ENCODE measurements around the gene C1QTNF6. TPM values are rescaled to one million over a fixed set of nuclear protein-coding genes. Genes with fewer than 3 reads are reported as not detected.

The C1QTNF6 gene
- total RNA-seq, 1 experiment from 2014 or later: 8.3 TPM

DNA sequence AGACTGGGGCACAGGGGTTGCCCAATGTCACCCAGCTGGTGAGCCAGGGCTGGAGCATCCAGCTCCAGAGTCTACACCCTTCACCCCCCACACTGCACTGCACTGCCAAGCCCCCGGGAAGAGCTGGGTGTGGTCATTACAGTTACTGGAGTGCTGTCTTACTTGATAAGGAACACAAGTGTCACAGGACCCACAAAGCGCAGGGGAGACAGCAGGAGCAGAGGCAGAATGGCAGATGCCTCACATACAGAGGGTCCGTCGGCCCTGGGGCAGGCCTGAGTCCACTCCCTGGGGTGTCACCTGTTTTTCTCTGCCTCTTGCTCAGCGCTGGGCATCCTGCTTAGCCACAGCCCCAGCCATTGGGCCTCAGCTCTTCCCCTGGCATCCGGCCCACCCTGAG lies 46.1 kb downstream of the C1QTNF6 start:
- no peak for DNase-seq (ENCODE audit: low spot score)

DNA sequence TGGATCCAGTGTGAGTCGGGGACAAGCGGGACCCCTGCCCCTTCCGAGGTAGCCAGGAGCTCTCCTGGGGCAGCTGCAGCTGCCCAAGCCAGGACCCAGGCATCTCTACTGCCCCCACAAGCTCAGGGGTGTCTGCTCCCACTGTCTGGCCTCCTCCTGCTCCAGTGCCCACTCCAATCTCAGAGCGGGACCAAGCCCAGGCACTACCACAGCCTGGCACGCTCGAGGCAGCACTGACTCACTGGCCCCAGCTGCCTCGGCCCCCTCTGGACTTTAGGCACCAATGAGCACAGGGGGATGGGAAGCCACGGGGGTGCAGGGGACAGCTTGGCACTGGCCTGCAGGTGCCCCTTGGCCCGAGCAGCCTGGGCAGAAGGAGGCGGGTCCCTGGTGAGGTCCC lies 46.6 kb downstream of the C1QTNF6 start:
- DNase-seq (ENCODE audit: low spot score): no peak

DNA sequence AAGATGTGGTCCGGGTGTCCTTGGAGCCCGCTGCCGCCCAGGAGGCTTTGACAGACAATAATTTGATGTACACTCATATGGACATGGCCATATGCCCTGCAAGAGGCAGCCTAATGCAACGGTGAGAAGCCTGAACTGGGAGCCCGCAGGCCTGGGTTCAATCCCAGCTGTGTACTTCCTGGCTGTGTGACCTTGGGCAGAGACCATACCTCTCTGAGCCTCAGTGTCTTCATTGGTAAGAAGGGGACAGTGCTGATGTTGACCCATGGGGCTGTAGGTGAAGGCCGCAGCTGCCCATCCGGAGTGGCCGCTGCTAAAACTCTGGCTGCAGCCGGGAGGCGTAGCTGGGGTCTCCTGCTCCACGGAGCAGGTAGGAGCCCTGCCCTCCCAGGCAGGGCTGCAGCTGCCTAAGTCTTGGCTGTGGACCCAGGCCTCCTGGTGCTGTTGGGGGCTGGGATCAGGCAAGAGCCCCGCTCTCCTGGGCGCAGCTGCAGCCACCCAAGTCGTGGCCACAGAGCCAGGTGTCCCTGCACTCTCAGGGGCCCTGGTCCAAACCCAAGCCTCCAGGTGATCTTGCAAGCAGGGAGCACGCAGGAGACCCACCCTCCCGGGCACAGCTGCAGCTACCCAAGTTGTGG lies 47.2 kb downstream of the C1QTNF6 start:
- DNase-seq (ENCODE audit: low spot score): no peak

DNA sequence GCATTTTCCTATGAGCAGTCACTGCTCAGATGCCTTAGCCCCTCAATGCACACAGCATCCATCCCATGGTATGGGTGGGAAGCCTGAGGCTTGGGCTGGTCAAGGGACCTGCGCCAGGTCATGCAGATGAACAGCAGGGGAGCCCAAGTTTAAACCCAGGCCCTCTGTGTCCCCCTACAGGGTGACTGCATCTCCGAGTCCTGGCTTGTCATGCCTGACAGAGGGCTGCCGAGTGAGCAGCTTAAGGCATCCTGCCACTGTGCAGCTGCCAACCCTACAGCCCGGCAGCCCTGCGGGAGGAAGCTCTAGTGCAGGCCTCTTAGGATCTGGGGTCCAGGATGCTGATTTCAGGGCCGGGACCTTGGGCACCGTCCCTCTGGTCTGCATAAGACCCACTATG lies 48.3 kb downstream of the C1QTNF6 start:
- DNase-seq (ENCODE audit: low spot score): no peak

DNA sequence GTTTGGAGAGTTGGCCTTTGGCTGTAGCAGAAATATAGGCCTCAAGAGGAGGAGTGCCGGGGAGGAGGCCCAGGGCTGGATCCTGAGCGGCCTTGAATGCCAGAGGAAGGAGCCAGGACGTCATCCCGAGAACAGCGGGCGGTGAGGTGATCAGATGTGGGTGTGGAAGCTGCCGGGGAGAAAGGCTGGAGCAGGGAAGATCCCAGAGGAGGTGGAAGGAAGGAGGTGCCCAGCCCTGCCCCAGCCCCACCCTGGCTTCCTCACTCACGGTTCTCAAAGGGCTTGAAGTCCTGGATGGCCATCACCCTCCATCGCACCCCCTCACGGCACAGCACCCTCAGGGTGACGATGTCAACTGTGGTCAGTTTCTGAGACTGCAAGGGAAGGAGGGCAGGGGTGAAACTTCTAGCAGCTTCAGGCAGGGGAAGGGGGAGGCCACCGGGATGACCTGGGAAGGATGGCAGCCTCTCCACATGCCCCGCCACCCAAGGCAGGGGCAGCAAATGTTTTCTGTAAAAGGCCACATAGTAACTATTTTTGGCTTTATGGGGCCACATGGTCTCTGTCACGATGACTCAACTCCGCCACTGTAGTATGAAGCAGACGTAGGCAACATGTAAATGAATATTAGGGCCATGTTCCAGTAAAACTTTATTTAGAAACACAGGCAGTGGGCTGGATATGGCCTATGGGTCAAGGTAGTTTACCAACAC lies 49.0 kb downstream of the C1QTNF6 start:
- no peak for DNase-seq (ENCODE audit: low spot score)

DNA sequence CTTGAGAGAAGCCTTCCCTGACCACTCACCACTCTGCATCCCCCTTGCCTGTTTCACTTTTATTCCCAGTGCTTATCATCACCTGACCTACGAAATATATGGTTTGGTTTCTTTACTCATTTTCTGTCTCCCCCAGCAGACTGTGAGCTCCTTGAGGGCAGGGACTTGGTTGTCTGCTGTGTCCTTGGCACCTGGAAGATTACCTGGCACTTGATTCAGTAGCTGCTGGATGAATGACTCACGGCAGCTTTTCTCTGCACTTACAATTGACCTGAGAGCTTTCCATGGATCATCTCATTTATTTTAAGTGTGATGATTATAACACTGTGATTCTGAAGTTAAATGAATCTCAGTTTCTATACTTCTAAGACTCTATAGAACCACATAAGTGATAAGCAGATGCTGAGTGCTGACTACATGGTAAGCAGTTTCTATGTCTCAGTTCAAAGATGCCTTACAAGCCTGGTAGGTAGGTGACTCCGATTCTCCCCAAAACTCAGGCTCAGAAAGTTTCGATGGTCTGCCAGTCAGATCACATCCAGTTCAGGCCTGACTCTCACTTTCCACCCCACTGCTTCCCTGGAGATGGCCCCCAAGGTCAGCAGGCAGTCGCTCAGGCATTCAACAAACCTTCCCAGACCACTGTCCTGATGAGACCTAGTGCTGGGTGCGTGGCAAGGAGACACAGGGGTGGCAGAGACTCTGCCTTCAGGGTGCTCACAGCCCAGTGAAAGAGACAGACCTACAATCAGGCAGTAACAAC lies 50.0 kb downstream of the C1QTNF6 start:
- DNase-seq (ENCODE audit: low spot score): no peak

DNA sequence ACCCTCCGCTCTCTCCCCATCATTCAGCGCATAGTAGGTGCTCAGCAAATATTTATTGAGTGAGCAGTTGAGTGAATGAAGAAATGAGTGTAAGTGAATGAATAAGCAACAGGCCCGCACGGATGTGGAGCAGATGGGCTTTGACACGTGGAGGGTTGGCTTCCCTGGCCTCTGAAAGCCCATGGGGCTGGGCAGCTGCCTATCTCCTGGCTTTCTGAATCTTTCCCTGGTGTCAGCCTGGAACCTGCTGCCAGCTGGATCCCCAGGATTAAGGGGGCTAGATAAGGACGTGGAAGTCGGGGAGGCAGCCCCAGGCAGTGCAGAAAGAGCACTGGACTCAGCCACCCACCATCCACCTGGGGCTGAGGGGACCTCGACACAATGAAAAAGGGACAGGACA lies 50.9 kb downstream of the C1QTNF6 start:
- DNase-seq (ENCODE audit: low spot score): no peak

DNA sequence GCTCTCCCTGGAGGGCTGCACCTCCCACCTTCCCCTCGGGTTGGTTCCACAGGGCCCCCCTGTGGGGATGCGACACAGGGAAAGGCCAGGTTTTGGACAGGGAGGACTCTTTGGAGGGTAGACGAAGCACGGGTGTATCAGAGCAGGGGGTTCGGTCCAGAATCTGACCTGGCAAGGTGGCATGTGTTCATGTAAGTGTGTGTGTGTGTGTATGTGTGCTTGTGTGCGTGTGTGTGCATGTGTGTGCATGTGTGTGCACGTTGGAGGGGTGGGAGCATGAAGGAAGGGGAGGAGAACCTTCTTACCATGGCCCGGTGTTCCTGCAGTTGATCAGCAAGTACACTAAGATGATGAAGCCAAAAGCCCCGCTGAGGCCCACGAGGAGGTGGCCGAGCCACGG lies 53.0 kb downstream of the C1QTNF6 start:
- DNase-seq (ENCODE audit: low spot score): no peak

DNA sequence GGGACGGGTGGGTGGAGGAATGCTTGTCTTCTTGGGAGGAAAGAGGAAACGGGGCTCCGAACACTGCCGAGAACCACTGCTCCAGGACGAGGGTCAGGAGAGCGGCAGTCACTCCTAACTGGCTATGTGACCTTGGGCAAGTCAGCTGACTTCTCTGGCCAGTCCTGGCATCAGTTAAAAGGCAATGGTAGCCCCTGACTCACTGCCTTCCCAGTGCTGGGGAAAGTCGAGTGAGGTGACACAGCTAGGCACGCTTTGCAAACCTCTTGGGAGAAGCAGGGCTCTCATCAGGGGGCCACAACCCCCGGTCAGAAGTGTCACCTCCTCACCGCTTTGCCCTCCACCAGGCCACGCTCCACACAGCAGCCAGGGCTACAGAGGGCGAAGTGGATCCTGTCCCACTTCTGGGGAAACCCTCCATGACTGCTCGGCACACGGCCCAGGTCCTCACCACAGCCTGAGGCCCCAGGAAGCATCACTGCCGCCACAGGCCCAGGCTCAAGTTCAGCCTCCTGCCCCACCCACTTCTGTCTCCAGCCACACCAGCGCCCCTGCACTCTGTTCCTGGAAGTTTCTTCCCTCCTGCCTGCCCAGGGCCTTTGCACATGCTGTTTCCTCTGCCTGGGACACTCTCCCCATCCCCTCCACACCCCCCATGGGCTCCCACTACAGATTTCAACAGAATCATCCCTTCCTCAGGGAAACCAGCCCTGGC lies 54.6 kb downstream of the C1QTNF6 start:
- DNase-seq (ENCODE audit: low spot score): no peak

DNA sequence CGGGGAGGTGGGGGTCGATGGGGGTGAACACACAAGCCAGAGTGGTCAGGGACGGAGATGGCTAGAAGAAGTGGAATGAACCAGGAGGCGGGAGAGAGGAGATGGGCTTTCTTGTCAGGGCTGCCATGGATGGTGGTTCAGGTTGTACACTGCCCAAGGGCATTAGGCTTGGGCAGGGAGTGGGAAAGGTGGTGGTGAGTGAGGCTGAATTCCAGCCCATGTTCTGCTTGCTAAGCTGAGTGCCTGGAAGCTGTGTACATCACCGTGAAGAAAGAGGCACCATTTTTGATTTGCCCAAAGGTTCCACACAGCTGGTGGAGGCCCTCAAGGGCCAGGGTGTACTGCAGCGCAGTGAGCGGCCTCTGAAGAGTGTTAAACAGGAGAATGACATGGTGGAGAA lies 55.3 kb downstream of the C1QTNF6 start:
- no peak for DNase-seq (ENCODE audit: low spot score)

Small RNA genes within 50 kb of the gene (small RNA-seq; reads per million reads assigned to genes)
- not detected for gene Z82188.1

Other genes with a start within 250 kb of the C1QTNF6 start
- gene TST, start 168.8 kb downstream of the C1QTNF6 start, total RNA-seq (2014; rRNA removed; shearing (Covaris generic)): 165 and 167 TPM in 2 replicates
- 211 and 220 TPM in 2 replicates for gene MPST, start 168.5 kb downstream of the C1QTNF6 start, total RNA-seq (2014; rRNA removed; shearing (Covaris generic))
- 5.5 and 11.1 TPM in 2 replicates for gene KCTD17, start 136.5 kb downstream of the C1QTNF6 start, total RNA-seq (2014; rRNA removed; shearing (Covaris generic))
- gene TMPRSS6, start 78.5 kb downstream of the C1QTNF6 start, total RNA-seq (2014; rRNA removed; shearing (Covaris generic)): not detected in 2 replicates
- not detected in 2 replicates for gene IL2RB, start 38.3 kb downstream of the C1QTNF6 start, total RNA-seq (2014; rRNA removed; shearing (Covaris generic))
- gene SSTR3, start 24.2 kb upstream of the C1QTNF6 start, total RNA-seq (2014; rRNA removed; shearing (Covaris generic)): not detected in 2 replicates
- gene RAC2, start 56.0 kb upstream of the C1QTNF6 start, total RNA-seq (2014; rRNA removed; shearing (Covaris generic)): 6.7 and 7.3 TPM in 2 replicates
- not detected in 2 replicates for gene CYTH4, start 94.3 kb upstream of the C1QTNF6 start, total RNA-seq (2014; rRNA removed; shearing (Covaris generic))
- gene ELFN2, start 239.2 kb upstream of the C1QTNF6 start, total RNA-seq (2014; rRNA removed; shearing (Covaris generic)): 0.03 TPM in 1 of 2 replicates, not detected in the other

All from HT-29 (cell line).